Stimulated activated CD4-positive, alpha-beta T cell treated with anti-CD3 and anti-CD28 coated beads, Interleukin-15, amount 100 ng/mL, for 48 hours (primary cell): ENCODE measurements around the gene NRGN.

Experiments
- DNase-seq, 2 donors: peaks; one replicate each; pipeline ENCODE4 v3.0.0-alpha.2; 2020; ENCODE audit warnings: low read depth in 2 of 2

The NRGN gene

GRCh38 chr11:124740277-124740882, 638 bp downstream of the NRGN start:
- peak; percentile 45 to 64 for DNase-seq

GRCh38 chr11:124742555-124742954, 2.8 kb downstream of the NRGN start:
- no peak for DNase-seq

DNA sequence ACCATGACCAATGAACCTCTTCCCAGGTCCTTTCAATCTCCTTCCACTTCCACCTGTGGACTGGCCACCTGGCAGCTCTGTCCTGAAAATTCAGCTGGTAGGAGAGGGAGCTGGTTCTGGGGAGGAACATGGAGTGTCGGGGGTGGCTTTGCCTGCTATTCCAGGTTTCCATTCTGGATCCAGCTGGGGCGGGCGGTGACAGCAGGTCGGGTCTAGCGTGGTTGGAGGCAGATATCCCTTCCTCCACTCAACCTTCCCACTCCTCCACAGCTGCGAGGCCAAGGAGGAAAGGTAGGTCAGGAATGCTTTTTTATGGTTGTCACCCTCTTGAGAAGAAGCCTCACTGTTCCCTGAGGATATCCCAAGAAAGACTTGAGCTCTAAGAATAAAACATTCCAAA, 3.3 kb downstream of the NRGN start:
- no peak for DNase-seq

DNA sequence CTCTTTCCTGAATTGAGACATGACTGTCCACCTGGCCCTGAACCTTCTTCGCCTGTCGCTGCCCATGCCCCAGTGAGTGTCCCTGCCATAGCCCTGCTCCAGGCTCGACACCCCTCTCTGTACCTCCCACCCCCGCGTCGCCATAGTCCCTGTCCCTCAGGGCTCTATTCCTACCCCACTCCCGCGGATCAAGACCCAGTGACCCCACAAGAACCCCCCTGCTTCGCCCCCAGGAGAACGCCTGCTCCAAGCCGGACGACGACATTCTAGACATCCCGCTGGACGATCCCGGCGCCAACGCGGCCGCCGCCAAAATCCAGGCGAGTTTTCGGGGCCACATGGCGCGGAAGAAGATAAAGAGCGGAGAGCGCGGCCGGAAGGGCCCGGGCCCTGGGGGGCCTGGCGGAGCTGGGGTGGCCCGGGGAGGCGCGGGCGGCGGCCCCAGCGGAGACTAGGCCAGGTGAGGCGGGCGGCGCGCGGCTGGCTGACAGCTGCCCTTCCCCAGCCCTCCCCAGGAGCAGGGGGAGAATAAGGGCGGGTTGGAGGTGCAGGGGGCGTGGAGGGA, 5.6 kb downstream of the NRGN start:
- DNase-seq: no peak

DNA sequence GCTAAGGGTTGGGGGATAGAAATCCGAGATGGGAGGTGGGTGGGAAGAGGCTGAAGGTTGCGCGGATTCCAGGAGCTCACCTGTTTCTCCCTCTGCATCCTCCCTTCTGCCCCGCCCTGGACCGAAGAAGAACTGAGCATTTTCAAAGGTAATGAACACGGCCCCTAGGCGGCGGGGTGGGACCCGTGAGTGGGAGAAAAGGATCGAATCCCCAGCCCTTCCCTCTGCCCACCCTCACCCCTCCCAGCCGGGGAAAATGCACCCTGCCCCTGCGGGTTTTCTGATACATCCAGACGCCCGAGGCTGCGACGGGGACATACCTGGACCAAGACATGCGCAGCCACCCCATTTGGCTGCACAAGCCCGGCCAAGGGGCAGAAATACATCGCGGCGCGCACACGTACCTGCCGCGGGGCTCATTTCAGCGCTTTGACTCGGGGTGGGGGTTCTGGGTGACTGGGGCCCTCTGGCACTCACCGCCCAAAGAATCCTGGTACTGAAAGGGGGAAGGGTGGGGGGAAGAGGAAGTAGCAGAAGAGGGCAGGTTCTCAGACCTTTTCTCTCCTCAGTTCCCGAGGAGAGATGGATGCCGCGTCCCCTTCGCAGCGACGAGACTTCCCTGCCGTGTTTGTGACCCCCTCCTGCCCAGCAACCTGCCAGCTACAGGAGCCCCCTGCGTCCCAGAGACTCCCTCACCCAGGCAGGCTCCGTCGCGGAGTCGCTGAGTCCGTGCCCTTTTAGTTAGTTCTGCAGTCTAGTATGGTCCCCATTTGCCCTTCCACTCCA, 6.3 kb downstream of the NRGN start:
- DNase-seq: no peak

DNA sequence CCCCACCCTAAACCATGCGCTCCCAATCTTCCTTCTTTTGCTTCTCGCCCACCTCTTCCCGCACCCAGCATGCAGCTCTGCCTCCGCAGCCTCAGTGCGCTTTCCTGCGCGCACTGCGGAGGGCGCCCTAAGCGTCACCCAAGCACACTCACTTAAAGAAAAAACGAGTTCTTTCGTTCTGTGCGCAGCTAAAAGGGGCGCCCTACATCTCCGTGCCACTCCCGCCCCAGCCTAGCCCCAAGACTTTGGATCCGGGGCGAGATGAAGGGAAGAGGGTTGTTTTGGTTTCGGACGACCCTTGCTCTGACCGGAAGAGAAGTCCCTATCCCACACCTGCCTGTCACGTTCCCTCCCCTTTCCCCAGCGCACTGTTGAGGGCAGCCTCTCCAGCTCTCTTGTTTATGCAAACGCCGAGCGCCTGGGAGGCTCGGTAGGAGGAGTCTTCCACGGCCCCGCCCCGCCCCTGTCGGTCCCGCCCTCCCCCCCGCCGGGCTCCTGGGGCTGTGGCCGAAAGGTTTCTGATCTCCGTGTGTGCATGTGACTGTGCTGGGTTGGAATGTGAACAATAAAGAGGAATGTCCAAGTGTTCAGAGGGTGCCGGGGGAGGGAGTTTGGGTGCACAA, 7.0 kb downstream of the NRGN start:
- peak; percentile 52 to 64 for DNase-seq

GRCh38 chr11:124747406-124748099, 7.8 kb downstream of the NRGN start:
- DNase-seq: no peak

DNA sequence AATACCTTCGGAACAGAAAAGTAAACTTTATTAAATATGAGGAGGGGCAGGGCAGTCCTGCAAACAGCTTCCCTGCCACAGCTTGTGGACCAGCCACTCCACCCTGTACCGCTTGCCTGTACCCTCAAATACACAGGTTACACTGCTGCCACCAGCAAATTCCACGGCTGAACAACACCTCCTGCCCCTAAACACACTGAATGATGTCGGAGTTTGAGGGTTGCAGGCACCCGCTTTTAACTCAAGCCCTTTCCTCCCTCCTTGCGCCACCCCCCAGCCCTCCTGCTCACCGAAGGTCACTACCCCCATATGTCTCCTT, 8.3 kb downstream of the NRGN start:
- no peak for DNase-seq

GRCh38 chr11:124748481-124749343, 9.0 kb downstream of the NRGN start:
- no peak for DNase-seq

DNA sequence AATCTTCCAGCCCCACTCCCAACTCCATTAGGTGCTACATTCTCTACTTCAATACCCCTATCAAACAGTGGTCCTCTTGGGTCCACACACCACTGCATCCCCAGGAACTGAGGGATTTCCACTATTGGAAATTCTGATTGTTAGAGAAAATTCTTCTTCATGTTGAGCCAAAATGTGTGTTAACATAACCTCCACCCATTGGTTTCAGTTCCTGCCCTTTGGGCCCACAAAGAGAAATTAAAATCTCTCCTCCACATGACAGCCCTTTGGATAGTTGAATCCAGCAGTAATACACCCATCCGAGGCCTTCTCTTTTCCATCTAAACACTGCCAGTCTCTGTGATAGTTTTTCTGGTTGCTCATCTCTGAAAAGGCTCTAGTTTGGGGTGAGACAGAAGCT, 10.2 kb downstream of the NRGN start:
- no peak for DNase-seq

GRCh38 chr11:124751391-124751740, 11.6 kb downstream of the NRGN start:
- DNase-seq: no peak

DNA sequence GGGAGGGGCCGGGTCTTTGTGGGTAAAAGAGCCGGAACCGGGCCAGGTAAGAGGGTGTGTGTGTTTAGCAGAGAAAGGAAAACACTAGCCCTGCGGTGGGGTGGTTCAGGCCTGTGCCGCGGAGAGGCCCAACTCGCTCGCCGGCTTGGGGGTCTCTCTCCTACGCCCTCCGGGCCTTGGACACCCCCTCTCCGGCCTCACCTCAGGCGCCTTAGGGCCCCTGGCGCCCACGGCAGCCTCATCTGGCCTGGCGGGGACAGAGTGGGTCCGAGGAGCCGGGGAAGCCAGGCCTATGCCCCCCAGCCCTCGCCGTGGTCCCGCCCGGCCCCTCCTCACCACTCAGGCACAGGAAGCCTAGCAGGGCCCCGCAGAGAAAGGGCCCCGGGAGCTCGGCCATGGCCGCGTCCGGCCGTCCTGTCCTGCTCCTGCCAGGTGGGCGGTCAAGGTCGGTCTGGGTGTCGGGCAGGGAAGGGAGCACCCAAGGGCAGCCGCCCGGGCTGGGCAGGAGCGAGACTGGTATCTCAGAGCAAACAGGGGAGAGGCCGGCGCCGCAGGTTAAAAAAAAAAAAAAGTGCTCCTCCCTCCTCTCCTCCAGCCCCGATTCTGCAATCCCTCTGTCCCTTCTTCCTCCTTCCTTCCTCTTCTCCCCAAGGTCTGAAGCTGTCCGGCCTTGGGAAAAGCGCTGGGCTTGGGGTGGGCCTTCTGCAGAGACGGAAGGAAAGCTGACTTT, 12.2 kb downstream of the NRGN start, which contains the start of gene VSIG2:
TSS of gene VSIG2 (minus strand) at position 515 of the 730 bp plus-strand sequence. CDS start at position 397, 118 bp downstream.
- no peak for DNase-seq

DNA sequence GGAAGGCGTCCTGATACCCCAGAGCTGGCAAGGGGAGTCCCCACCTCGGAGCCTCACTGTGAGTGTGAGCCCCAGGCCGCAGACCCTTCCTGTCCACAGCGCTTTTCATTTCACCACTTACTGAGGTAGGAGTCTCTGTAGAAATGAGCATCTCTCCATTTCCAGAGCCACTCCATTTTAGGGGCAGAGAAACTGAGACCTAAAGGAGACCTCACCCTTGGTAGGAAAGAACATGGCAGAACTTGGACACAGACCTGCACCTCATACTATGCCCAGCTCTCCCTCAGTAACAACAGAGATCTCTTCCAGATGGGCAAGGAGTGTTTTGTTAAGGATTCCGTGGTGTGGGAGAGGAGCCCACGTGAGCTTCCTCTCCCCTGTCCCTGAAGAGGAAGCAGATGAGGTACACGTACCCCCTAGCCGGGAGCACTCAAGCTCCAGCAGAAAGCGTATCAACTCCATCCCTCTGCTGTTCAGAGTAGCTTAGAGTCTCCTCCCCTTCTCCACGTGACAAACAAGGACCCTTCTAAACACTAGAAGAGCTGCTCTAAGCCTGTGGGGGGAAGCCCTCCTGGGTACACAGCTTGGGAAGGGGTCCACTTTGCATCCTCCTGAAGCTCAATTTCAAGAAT, 12.8 kb downstream of the NRGN start:
- no peak for DNase-seq

- DNase-seq: no peak
Observed at GRCh38 chr11:124753205-124753604, 13.5 kb downstream of the NRGN start.

- no peak for DNase-seq
Observed at GRCh38 chr11:124753624-124754023, 13.9 kb downstream of the NRGN start.

DNA sequence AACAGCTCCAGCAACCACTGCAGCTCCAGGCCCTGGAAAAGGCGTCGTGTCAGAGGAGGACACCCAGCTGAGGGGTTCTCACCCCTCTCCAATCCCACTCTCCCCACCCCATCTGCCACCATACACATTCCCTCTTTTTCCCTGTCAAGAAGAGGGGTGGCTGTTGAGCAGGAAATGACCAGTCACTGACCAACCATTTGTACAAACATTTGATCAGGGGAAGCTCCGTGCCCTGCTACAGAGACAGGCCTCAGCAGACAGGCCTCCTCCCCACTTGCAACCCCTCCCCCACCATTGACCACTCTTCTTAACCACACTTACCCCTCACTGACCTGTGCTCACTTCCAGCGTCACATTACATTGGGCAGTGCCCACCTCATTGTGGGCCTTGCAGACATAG, 14.6 kb downstream of the NRGN start:
- no peak for DNase-seq

DNA sequence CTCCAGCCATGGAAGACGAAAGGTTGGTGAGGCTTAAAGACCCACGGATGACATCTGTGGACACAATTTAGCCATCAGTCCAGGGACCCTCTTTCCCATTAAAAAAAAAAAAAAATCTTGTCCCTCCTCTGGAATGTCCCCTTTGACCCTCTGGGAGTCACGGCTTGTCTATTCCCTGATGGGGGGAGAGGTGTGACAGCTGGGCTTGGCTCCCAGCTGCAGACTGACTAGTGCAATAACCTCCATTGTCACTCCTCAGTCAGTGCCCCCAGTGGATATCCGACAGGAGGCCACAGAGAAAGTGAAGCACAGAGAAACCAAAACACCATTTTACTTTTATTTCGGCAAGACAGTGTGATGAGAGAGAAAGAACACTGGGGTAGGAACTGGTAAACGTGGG, 15.0 kb downstream of the NRGN start:
- DNase-seq: no peak

- DNase-seq: no peak
Observed at GRCh38 chr11:124756033-124756752, 16.5 kb downstream of the NRGN start.

- DNase-seq: no peak
Observed at GRCh38 chr11:124756753-124757227, 17.0 kb downstream of the NRGN start.
